HEK293 (cell line): Measurements from ENCODE around the gene OPN1MW3.

Experiments
- FEZF1 ChIP-seq: fragments of 450-650 bp; formaldehyde crosslinking; IDR thresholded peaks from 2 replicates; pipeline ENCODE4 v1.5.1; 2016; ENCODE audit warnings: missing biosample characterization, missing genetic modification characterization
- ZBTB49 ChIP-seq: fragments of 450-650 bp; formaldehyde crosslinking; IDR thresholded peaks from 2 replicates; pipeline ENCODE4 v1.5.1; 2016; ENCODE audit warnings: missing biosample characterization, missing genetic modification characterization, low read depth

GRCh38 chrX:154296731-154297130 lies 39.3 kb downstream of the OPN1MW3 start:
- TF ChIP-seq FEZF1 (tag by site-specific recombination) (no peak), ZBTB49 (tag by site-specific recombination) (no peak)
